ENCODE results near the gene CYP27C1. TPM values are rescaled to one million over a fixed set of nuclear protein-coding genes. Genes with fewer than 3 reads are reported as not detected.

CYP27C1 gene
- total RNA-seq, 1 donor from 2014 or later: 5.7 TPM

- Histone ChIP-seq H3K27me3 (ENCODE audit: insufficient read depth, low read length) (no peaks in the 10 kb centered on the region), H3K36me3 (ENCODE audit: insufficient read depth, low read length) (no peaks in the 10 kb centered on the region), H3K79me2 (ENCODE audit: insufficient read depth, low read length) (no peaks in the 10 kb centered on the region), H4K20me1 (ENCODE audit: insufficient read depth, low read length) (no peaks in the 10 kb centered on the region), H3K9ac (ENCODE audit: low read length) (no peak overlapping the region), H3K27ac (ENCODE audit: low read depth, low read length) (no peak overlapping the region), H3K9me3 (ENCODE audit: insufficient read depth, low read depth, low read length) (no peaks in the 10 kb centered on the region), H3K4me2 (ENCODE audit: low read length) (no peak overlapping the region), H3K4me3 (ENCODE audit: insufficient read depth, low read depth, low read length) (no peak overlapping the region), H3K4me1 (ENCODE audit: insufficient read depth, low read length) (no peaks in the 10 kb centered on the region), H2AFZ (ENCODE audit: low read depth, low read length) (no peak overlapping the region)
- peaks cover 5% of the 10 kb centered on the region for H3K27me3 Mint-ChIP-seq (ENCODE audit: low read depth, unreplicated experiment)
- DNase-seq (ENCODE audit: low read depth) (no peak), FAIRE-seq (no peak)
- H3K36me3 Mint-ChIP-seq (ENCODE audit: low read depth, unreplicated experiment): peaks cover 4% of the 10 kb centered on the region
- H3K4me3 Mint-ChIP-seq (ENCODE audit: unreplicated experiment): no peak overlapping the region
- H3K27ac Mint-ChIP-seq (ENCODE audit: unreplicated experiment): no peak overlapping the region
- TF ChIP-seq CTCF (IDR thresholded peaks at IDR 0.05; ENCODE audit: insufficient read depth, low read depth, low read length) (no peak), EZH2 (IDR thresholded peaks at IDR 0.05; ENCODE audit: insufficient read depth, low read length) (no peak)
- H3K9me3 Mint-ChIP-seq (ENCODE audit: unreplicated experiment): peaks cover 17% of the 10 kb centered on the region
- no peaks in the 10 kb centered on the region for H3K4me1 Mint-ChIP-seq (ENCODE audit: low read depth, unreplicated experiment)
Observed at GRCh38 chr2:127235082-127235702, 15.1 kb upstream of the CYP27C1 start.

GRCh38 chr2:127233710-127234109, 13.6 kb upstream of the CYP27C1 start:
- H3K27ac Mint-ChIP-seq (ENCODE audit: unreplicated experiment): no peak overlapping the region
- H3K36me3 ChIP-seq (ENCODE audit: insufficient read depth, low read length): no peaks in the 10 kb centered on the region
- H3K4me2 ChIP-seq (ENCODE audit: low read length): no peak overlapping the region
- DNase-seq (ENCODE audit: low read depth) (no peak), FAIRE-seq (no peak)
- H3K9me3 ChIP-seq (ENCODE audit: insufficient read depth, low read depth, low read length): no peaks in the 10 kb centered on the region
- no peak for TF ChIP-seq EZH2 (IDR thresholded peaks at IDR 0.05; ENCODE audit: insufficient read depth, low read length)
- no peak for TF ChIP-seq CTCF (IDR thresholded peaks at IDR 0.05; ENCODE audit: insufficient read depth, low read depth, low read length)
- H3K36me3 Mint-ChIP-seq (ENCODE audit: low read depth, unreplicated experiment): no peaks in the 10 kb centered on the region
- no peak overlapping the region for H3K4me3 ChIP-seq (ENCODE audit: insufficient read depth, low read depth, low read length)
- H3K27me3 Mint-ChIP-seq (ENCODE audit: low read depth, unreplicated experiment): peaks cover 5% of the 10 kb centered on the region
- H3K4me1 Mint-ChIP-seq (ENCODE audit: low read depth, unreplicated experiment): no peaks in the 10 kb centered on the region
- H3K9ac ChIP-seq (ENCODE audit: low read length): no peak overlapping the region
- H2AFZ ChIP-seq (ENCODE audit: low read depth, low read length): no peak overlapping the region
- H3K79me2 ChIP-seq (ENCODE audit: insufficient read depth, low read length): no peaks in the 10 kb centered on the region
- no peaks in the 10 kb centered on the region for H4K20me1 ChIP-seq (ENCODE audit: insufficient read depth, low read length)
- no peaks in the 10 kb centered on the region for H3K4me1 ChIP-seq (ENCODE audit: insufficient read depth, low read length)
- no peak overlapping the region for H3K27ac ChIP-seq (ENCODE audit: low read depth, low read length)
- H3K9me3 Mint-ChIP-seq (ENCODE audit: unreplicated experiment): peaks cover 15% of the 10 kb centered on the region
- no peaks in the 10 kb centered on the region for H3K27me3 ChIP-seq (ENCODE audit: insufficient read depth, low read length)
- H3K4me3 Mint-ChIP-seq (ENCODE audit: unreplicated experiment): no peak overlapping the region

- H3K79me2 ChIP-seq (ENCODE audit: insufficient read depth, low read length): no peaks in the 10 kb centered on the region
- no peaks in the 10 kb centered on the region for H3K27me3 ChIP-seq (ENCODE audit: insufficient read depth, low read length)
- TF ChIP-seq CTCF (IDR thresholded peaks at IDR 0.05; ENCODE audit: insufficient read depth, low read depth, low read length) (no peak), EZH2 (IDR thresholded peaks at IDR 0.05; ENCODE audit: insufficient read depth, low read length) (no peak)
- peaks cover 14% of the 10 kb centered on the region for H3K4me1 Mint-ChIP-seq (ENCODE audit: low read depth, unreplicated experiment)
- peaks cover 5% of the 10 kb centered on the region for H3K27me3 Mint-ChIP-seq (ENCODE audit: low read depth, unreplicated experiment)
- H3K4me3 ChIP-seq (ENCODE audit: insufficient read depth, low read depth, low read length): no peak overlapping the region
- no peak overlapping the region for H3K27ac Mint-ChIP-seq (ENCODE audit: unreplicated experiment)
- no peak overlapping the region for H3K9ac ChIP-seq (ENCODE audit: low read length)
- no peak overlapping the region for H3K4me3 Mint-ChIP-seq (ENCODE audit: unreplicated experiment)
- H4K20me1 ChIP-seq (ENCODE audit: insufficient read depth, low read length): no peaks in the 10 kb centered on the region
- H3K9me3 ChIP-seq (ENCODE audit: insufficient read depth, low read depth, low read length): peaks cover 4% of the 10 kb centered on the region
- H3K36me3 Mint-ChIP-seq (ENCODE audit: low read depth, unreplicated experiment): no peaks in the 10 kb centered on the region
- no peaks in the 10 kb centered on the region for H3K36me3 ChIP-seq (ENCODE audit: insufficient read depth, low read length)
- FAIRE-seq (no peak), DNase-seq (ENCODE audit: low read depth) (no peak)
- H3K4me2 ChIP-seq (ENCODE audit: low read length): no peak overlapping the region
- peaks cover 8% of the 10 kb centered on the region for H3K4me1 ChIP-seq (ENCODE audit: insufficient read depth, low read length)
- no peak overlapping the region for H2AFZ ChIP-seq (ENCODE audit: low read depth, low read length)
- H3K27ac ChIP-seq (ENCODE audit: low read depth, low read length): no peak overlapping the region
- peaks cover 4% of the 10 kb centered on the region for H3K9me3 Mint-ChIP-seq (ENCODE audit: unreplicated experiment)
Observed at GRCh38 chr2:127231130-127231865, 11.2 kb upstream of the CYP27C1 start.

Measured in astrocyte (in vitro differentiated cells and primary cell).